ENCODE results near the gene ZNF91. TPM values are rescaled to one million over a fixed set of nuclear protein-coding genes. Genes with fewer than 3 reads are reported as not detected.
"Not testable (repeated sequence)": the region's sequence is repeated elsewhere in the genome, so short reads cannot be mapped to it uniquely, and the experiment has no call there.

Gene ZNF91
- total RNA-seq, 1 donor from 2014 or later, result 31.7 TPM

DNA sequence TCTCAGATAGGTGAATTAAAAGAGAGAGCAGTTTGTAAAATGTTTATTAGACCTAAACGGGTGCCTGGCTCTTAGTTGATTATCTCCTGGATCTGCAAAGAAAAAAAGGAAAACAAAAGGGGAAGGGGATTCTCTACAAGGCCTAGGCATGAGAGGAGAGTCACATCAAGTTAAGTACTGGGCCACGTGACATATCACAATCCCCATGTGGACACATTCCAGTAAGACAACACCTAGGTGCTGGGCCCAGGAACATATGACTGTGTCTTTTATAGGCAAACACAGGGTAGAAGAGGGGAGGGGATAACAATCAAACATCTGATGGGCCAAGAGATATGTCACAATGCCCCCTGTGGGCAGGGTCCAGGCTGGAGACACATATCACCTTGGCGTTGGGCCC lies 4.2 kb upstream of the ZNF91 start:
- Mint-ChIP-seq H3K9me3 (ENCODE audit: unreplicated experiment) (peaks cover 14% of the 10 kb centered on the region), H3K4me3 (ENCODE audit: unreplicated experiment) (no peak overlapping the region), H3K4me1 (ENCODE audit: unreplicated experiment) (peaks cover 4% of the 10 kb centered on the region), H3K27ac (ENCODE audit: unreplicated experiment) (no peak overlapping the region), H3K36me3 (ENCODE audit: unreplicated experiment) (no peaks in the 10 kb centered on the region), H3K27me3 (ENCODE audit: unreplicated experiment) (no peaks in the 10 kb centered on the region)
- DNase-seq (ENCODE audit: extremely low spot score, unreplicated experiment), result no peak
- TF ChIP-seq, protein P1, sequence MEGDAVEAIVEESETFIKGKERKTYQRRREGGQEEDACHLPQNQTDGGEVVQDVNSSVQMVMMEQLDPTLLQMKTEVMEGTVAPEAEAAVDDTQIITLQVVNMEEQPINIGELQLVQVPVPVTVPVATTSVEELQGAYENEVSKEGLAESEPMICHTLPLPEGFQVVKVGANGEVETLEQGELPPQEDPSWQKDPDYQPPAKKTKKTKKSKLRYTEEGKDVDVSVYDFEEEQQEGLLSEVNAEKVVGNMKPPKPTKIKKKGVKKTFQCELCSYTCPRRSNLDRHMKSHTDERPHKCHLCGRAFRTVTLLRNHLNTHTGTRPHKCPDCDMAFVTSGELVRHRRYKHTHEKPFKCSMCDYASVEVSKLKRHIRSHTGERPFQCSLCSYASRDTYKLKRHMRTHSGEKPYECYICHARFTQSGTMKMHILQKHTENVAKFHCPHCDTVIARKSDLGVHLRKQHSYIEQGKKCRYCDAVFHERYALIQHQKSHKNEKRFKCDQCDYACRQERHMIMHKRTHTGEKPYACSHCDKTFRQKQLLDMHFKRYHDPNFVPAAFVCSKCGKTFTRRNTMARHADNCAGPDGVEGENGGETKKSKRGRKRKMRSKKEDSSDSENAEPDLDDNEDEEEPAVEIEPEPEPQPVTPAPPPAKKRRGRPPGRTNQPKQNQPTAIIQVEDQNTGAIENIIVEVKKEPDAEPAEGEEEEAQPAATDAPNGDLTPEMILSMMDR (IDR thresholded peaks at IDR 0.05), result no peak

DNA sequence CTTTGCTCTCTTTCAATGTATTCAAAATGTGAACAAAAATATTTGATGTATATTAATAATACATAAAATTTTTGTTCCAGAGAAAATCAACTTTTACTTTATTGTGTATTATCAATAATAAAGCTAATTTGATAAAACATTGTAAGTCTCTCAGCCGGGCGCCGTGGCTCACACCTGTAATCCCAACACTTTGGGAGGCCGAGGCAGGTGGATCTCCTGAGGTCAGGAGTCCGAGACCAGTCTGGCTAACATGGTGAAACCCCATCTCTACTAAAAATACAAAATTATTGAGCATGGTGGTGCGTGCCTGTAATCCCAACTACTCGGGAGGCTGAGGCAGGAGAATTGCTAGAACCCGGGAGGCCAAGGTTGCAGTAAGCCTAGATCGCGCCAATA lies 449 bp upstream of the ZNF91 start:
- peaks cover 15% of the 10 kb centered on the region for H3K9me3 Mint-ChIP-seq (ENCODE audit: unreplicated experiment)
- H3K27ac Mint-ChIP-seq (ENCODE audit: unreplicated experiment), result peak overlapping the region; percentile 100
- H3K36me3 Mint-ChIP-seq (ENCODE audit: unreplicated experiment), result peaks cover 26% of the 10 kb centered on the region
- H3K27me3 Mint-ChIP-seq (ENCODE audit: unreplicated experiment); H3K4me3 Mint-ChIP-seq (ENCODE audit: unreplicated experiment); DNase-seq (ENCODE audit: extremely low spot score, unreplicated experiment): not testable (repeated sequence)
- peaks cover 26% of the 10 kb centered on the region for H3K4me1 Mint-ChIP-seq (ENCODE audit: unreplicated experiment)

DNA sequence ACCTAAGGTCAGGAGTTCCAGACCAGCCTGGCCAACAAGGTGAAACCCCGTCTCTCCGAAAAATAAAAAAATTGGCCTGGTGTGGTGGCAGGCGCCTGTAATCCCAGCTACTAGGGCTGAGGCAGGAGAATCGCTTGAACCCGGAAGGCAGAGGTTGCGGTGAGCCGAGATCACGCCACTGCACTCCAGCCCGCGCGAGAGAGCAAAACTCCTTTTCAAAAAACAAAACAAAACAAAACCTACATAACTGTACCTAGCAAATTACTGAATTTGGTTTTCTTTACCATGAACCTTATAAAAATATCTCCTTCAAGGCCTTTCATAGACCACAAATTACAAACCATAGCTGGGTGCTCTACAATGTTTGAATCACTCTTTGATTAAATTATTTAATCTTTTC lies 760 bp downstream of the ZNF91 start:
- TF ChIP-seq, protein P1 (IDR thresholded peaks at IDR 0.05), result no peak
- H3K27ac Mint-ChIP-seq (ENCODE audit: unreplicated experiment), result peak overlapping the region; percentile 100
- peaks cover 32% of the 10 kb centered on the region for H3K36me3 Mint-ChIP-seq (ENCODE audit: unreplicated experiment)
- no peak for DNase-seq (ENCODE audit: extremely low spot score, unreplicated experiment)
- peaks cover 8% of the 10 kb centered on the region for H3K9me3 Mint-ChIP-seq (ENCODE audit: unreplicated experiment)
- peaks cover 26% of the 10 kb centered on the region for H3K4me1 Mint-ChIP-seq (ENCODE audit: unreplicated experiment)
- no peaks in the 10 kb centered on the region for H3K27me3 Mint-ChIP-seq (ENCODE audit: unreplicated experiment)
- peak overlapping the region; percentile 99 for H3K4me3 Mint-ChIP-seq (ENCODE audit: unreplicated experiment)

DNA sequence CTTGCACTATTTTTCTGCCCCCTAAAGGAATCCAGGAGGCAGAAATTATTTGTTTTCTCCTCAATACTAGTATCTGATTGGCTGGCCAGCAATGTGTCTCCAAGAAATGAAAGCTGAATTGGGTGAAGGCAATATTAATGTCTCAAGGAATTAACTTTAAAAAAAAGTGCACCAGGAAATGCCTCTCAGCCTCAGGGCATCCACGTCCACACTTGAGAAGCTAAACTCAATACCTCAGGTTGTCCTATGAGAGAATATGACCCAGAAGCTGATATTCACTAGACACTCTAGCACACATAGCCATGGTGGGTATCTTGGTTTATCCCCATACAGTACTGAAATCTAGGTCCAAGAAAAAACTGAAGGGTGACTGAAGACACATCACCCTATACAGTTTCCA lies 2.1 kb downstream of the ZNF91 start:
- no peak for DNase-seq (ENCODE audit: extremely low spot score, unreplicated experiment)
- Mint-ChIP-seq H3K27ac (ENCODE audit: unreplicated experiment) (no peak overlapping the region), H3K4me3 (ENCODE audit: unreplicated experiment) (peak overlapping the region; percentile 99), H3K27me3 (ENCODE audit: unreplicated experiment) (no peaks in the 10 kb centered on the region), H3K36me3 (ENCODE audit: unreplicated experiment) (peaks cover 46% of the 10 kb centered on the region), H3K4me1 (ENCODE audit: unreplicated experiment) (peaks cover 26% of the 10 kb centered on the region), H3K9me3 (ENCODE audit: unreplicated experiment) (peaks cover 8% of the 10 kb centered on the region)
- TF ChIP-seq, protein P1 (IDR thresholded peaks at IDR 0.05), result no peak

DNA sequence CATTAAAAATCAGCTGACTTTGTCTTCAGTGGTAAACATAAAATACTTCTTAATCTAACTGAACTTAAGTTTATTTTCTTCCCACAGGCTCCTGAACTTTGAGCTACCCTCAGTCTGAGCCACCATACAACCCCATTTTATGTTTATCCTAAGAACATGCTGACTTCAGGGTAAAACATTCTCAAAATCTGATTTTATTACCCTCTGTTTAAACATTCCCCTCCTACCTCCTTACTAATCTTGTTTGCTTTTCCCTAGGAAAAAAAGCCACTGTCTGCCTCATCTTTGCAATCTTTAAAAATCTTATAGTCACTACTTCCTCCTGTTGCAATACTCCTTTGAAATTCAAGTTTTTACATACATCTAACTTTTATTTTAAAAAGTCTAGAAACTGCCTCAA lies 4.0 kb downstream of the ZNF91 start:
- TF ChIP-seq, protein P1 (IDR thresholded peaks at IDR 0.05), result no peak
- Mint-ChIP-seq H3K27me3 (ENCODE audit: unreplicated experiment) (no peaks in the 10 kb centered on the region), H3K4me1 (ENCODE audit: unreplicated experiment) (peaks cover 26% of the 10 kb centered on the region), H3K36me3 (ENCODE audit: unreplicated experiment) (peaks cover 61% of the 10 kb centered on the region), H3K27ac (ENCODE audit: unreplicated experiment) (no peak overlapping the region), H3K9me3 (ENCODE audit: unreplicated experiment) (peaks cover 16% of the 10 kb centered on the region), H3K4me3 (ENCODE audit: unreplicated experiment) (no peak overlapping the region)
- DNase-seq (ENCODE audit: extremely low spot score, unreplicated experiment), result no peak

DNA sequence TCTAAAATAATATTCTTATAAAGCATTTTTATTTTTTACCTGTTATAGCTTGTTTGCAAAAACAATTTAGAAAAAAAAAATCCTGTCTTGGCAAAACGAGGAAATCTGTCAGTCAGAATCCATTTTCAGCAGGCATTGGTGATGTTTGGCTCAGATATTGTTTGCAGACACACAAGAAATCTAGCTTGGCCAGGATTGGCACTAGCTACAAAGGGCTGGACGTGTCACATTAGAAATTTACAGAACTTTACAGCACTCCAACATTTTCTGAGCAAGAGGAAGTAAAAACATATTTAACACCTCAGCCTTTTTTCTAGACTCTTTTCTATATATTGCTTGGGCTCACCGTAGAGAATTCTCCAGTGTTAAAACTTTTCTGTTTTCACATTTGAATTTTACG lies 9.9 kb downstream of the ZNF91 start:
- Mint-ChIP-seq H3K27ac (ENCODE audit: unreplicated experiment) (no peak overlapping the region), H3K9me3 (ENCODE audit: unreplicated experiment) (peaks cover 32% of the 10 kb centered on the region), H3K36me3 (ENCODE audit: unreplicated experiment) (peaks cover 86% of the 10 kb centered on the region), H3K4me1 (ENCODE audit: unreplicated experiment) (peaks cover 3% of the 10 kb centered on the region), H3K4me3 (ENCODE audit: unreplicated experiment) (no peak overlapping the region), H3K27me3 (ENCODE audit: unreplicated experiment) (no peaks in the 10 kb centered on the region)
- no peak for DNase-seq (ENCODE audit: extremely low spot score, unreplicated experiment)
- TF ChIP-seq, protein P1 (IDR thresholded peaks at IDR 0.05), result no peak
